Measurements from ENCODE around the gene FMOD. TPM values are rescaled to one million over a fixed set of nuclear protein-coding genes. Genes with fewer than 3 reads are reported as not detected.
"Not testable (repeated sequence)": the region's sequence is repeated elsewhere in the genome, so short reads cannot be mapped to it uniquely, and the experiment has no call there.

Gene FMOD
- total RNA-seq, 1 experiment from 2014 or later: not detected

GRCh38 chr1:203308328-203308922 lies 42.5 kb downstream of the FMOD start:
- Histone ChIP-seq H3K4me3 (ENCODE audit: insufficient read depth, low read depth, low read length) (no peak overlapping the region), H3K36me3 (replicated peaks; ENCODE audit: control insufficient read depth, insufficient read depth, low read length) (no peaks in the 10 kb centered on the region), H3K27me3 (ENCODE audit: control insufficient read depth, insufficient read depth, low read length) (peaks cover 79% of the 10 kb centered on the region)
- DNase-seq: no peak

GRCh38 chr1:203307641-203308126 lies 43.2 kb downstream of the FMOD start:
- no peak overlapping the region; the same call in 1 of the 2 replicates for H3K4me3 ChIP-seq (ENCODE audit: insufficient read depth, low read depth, low read length)
- peaks cover 81% of the 10 kb centered on the region for H3K27me3 ChIP-seq (ENCODE audit: control insufficient read depth, insufficient read depth, low read length)
- DNase-seq: peak; percentile 73
- H3K36me3 ChIP-seq (replicated peaks; ENCODE audit: control insufficient read depth, insufficient read depth, low read length): no peaks in the 10 kb centered on the region

- H3K4me3 ChIP-seq (ENCODE audit: insufficient read depth, low read depth, low read length): peak overlapping the region; percentile 69
- peak; percentile 65 for DNase-seq
- H3K36me3 ChIP-seq (replicated peaks; ENCODE audit: control insufficient read depth, insufficient read depth, low read length): no peaks in the 10 kb centered on the region
- peaks cover 83% of the 10 kb centered on the region for H3K27me3 ChIP-seq (ENCODE audit: control insufficient read depth, insufficient read depth, low read length)
Observed at GRCh38 chr1:203306965-203307541, 43.9 kb downstream of the FMOD start.

- peak; percentile 53 for DNase-seq
- Histone ChIP-seq H3K27me3 (ENCODE audit: control insufficient read depth, insufficient read depth, low read length) (peaks cover 77% of the 10 kb centered on the region), H3K4me3 (ENCODE audit: insufficient read depth, low read depth, low read length) (peak overlapping the region; percentile 69), H3K36me3 (replicated peaks; ENCODE audit: control insufficient read depth, insufficient read depth, low read length) (no peaks in the 10 kb centered on the region)
Observed at GRCh38 chr1:203306089-203306964, 44.6 kb downstream of the FMOD start.

- Histone ChIP-seq H3K4me3 (ENCODE audit: insufficient read depth, low read depth, low read length) (peak overlapping the region; percentile 69), H3K36me3 (replicated peaks; ENCODE audit: control insufficient read depth, insufficient read depth, low read length) (no peaks in the 10 kb centered on the region), H3K27me3 (ENCODE audit: control insufficient read depth, insufficient read depth, low read length) (peaks cover 76% of the 10 kb centered on the region)
- DNase-seq: no peak
Observed at GRCh38 chr1:203305809-203306088, 45.2 kb downstream of the FMOD start.

GRCh38 chr1:203304919-203305808 lies 45.8 kb downstream of the FMOD start, which contains the start of gene BTG2:
Gene BTG2, plus strand, starts transcription at chr1:203305519. Its CDS starts 88 bp downstream, at chr1:203305607.
- Histone ChIP-seq H3K36me3 (replicated peaks; ENCODE audit: control insufficient read depth, insufficient read depth, low read length) (no peaks in the 10 kb centered on the region), H3K27me3 (ENCODE audit: control insufficient read depth, insufficient read depth, low read length) (peaks cover 77% of the 10 kb centered on the region), H3K4me3 (ENCODE audit: insufficient read depth, low read depth, low read length) (peak within 1 kb of the TSS; percentile 69)
- DNase-seq: peak; percentile 99

- no peak for DNase-seq
- peaks cover 71% of the 10 kb centered on the region for H3K27me3 ChIP-seq (ENCODE audit: control insufficient read depth, insufficient read depth, low read length)
- H3K4me3 ChIP-seq (ENCODE audit: insufficient read depth, low read depth, low read length): peak overlapping the region; percentile 42; the same call in 1 of the 2 replicates
Observed at GRCh38 chr1:203304391-203304918, 46.5 kb downstream of the FMOD start.

GRCh38 chr1:203302894-203303293 lies 48.0 kb downstream of the FMOD start:
- DNase-seq: no peak
- peaks cover 65% of the 10 kb centered on the region for H3K27me3 ChIP-seq (ENCODE audit: control insufficient read depth, insufficient read depth, low read length)

More at GRCh38 chr1:203304391-203304918, 46.5 kb downstream of the FMOD start:
- no peaks in the 10 kb centered on the region for H3K36me3 ChIP-seq (replicated peaks; ENCODE audit: control insufficient read depth, insufficient read depth, low read length)

GRCh38 chr1:203302456-203302855 lies 48.5 kb downstream of the FMOD start:
- Histone ChIP-seq H3K4me3 (ENCODE audit: insufficient read depth, low read depth, low read length) (no peak overlapping the region), H3K36me3 (replicated peaks; ENCODE audit: control insufficient read depth, insufficient read depth, low read length) (no peaks in the 10 kb centered on the region), H3K27me3 (ENCODE audit: control insufficient read depth, insufficient read depth, low read length) (peaks cover 65% of the 10 kb centered on the region)
- DNase-seq: no peak

More at GRCh38 chr1:203302894-203303293, 48.0 kb downstream of the FMOD start:
- H3K4me3 ChIP-seq (ENCODE audit: insufficient read depth, low read depth, low read length): no peak overlapping the region
- no peaks in the 10 kb centered on the region for H3K36me3 ChIP-seq (replicated peaks; ENCODE audit: control insufficient read depth, insufficient read depth, low read length)

GRCh38 chr1:203301331-203301668 lies 49.6 kb downstream of the FMOD start:
- Histone ChIP-seq H3K27me3 (ENCODE audit: control insufficient read depth, insufficient read depth, low read length) (peaks cover 58% of the 10 kb centered on the region), H3K36me3 (replicated peaks; ENCODE audit: control insufficient read depth, insufficient read depth, low read length) (no peaks in the 10 kb centered on the region), H3K4me3 (ENCODE audit: insufficient read depth, low read depth, low read length) (no peak overlapping the region)
- no peak for DNase-seq

- H3K27me3 ChIP-seq (ENCODE audit: control insufficient read depth, insufficient read depth, low read length): peaks cover 52% of the 10 kb centered on the region
- DNase-seq: no peak
- no peaks in the 10 kb centered on the region for H3K36me3 ChIP-seq (replicated peaks; ENCODE audit: control insufficient read depth, insufficient read depth, low read length)
- H3K4me3 ChIP-seq (ENCODE audit: insufficient read depth, low read depth, low read length): no peak overlapping the region
Observed at GRCh38 chr1:203300441-203301330, 50.2 kb downstream of the FMOD start.

- H3K27me3 ChIP-seq (ENCODE audit: control insufficient read depth, insufficient read depth, low read length): peaks cover 51% of the 10 kb centered on the region
- DNase-seq; H3K36me3 ChIP-seq (replicated peaks; ENCODE audit: control insufficient read depth, insufficient read depth, low read length): not testable (repeated sequence)
Observed at GRCh38 chr1:203299719-203300429, 51.0 kb downstream of the FMOD start.

GRCh38 chr1:203299169-203299568 lies 51.8 kb downstream of the FMOD start:
- Histone ChIP-seq H3K27me3 (ENCODE audit: control insufficient read depth, insufficient read depth, low read length) (peaks cover 44% of the 10 kb centered on the region), H3K4me3 (ENCODE audit: insufficient read depth, low read depth, low read length) (no peak overlapping the region), H3K36me3 (replicated peaks; ENCODE audit: control insufficient read depth, insufficient read depth, low read length) (no peaks in the 10 kb centered on the region)
- no peak for DNase-seq

More at GRCh38 chr1:203299719-203300429, 51.0 kb downstream of the FMOD start:
- H3K4me3 ChIP-seq (ENCODE audit: insufficient read depth, low read depth, low read length): not testable (repeated sequence)
